ENCODE results near the gene CCDC57.
"Not testable (repeated sequence)": the region's sequence is repeated elsewhere in the genome, so short reads cannot be mapped to it uniquely, and the experiment has no call there.

Gene CCDC57

DNA sequence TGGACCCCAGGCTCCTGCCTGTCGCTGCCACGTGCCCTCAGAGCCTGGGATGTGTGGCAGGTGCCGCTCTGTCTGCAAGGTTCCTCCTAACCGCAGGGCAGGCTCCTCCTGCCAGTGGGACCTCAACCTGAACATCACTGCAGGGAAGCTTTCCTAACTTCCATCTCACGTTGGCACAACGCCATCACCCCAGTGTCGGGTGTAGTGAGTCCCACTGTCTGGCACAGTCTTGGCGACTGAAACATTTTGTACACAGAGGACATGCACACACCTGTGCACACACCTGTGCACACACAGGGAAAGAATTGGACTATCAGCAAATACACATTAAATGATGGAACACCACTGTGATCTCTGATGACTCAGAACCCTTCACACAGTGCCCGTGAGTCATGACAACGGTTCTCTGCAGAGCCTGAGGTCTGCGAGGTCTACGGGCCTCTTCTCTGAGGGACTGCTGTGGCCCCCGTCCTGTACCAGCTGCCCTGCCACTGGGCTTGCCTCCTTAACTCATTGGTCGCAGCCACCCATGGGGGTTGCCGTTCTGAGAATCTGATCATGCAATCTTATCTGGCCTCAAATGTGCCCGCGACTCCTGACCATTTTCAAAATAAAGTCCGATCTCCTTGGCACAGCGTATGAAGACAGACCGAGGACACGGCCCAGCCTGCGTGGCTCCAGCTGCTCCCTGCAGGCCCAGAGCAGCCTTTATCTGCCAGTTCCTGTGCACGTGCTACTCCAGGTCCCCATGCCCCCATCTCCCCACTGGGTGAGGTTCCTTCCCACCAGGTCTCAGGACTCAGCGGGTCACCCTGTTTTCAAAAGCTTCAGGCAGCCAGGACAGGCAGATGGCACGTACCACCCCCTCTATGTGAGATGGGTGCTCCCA is 7.6 kb downstream of the CCDC57 start:
- no peak for DNase-seq (ENCODE audit: low read depth in 2 of 3, low spot score in 1 of 3)

DNA sequence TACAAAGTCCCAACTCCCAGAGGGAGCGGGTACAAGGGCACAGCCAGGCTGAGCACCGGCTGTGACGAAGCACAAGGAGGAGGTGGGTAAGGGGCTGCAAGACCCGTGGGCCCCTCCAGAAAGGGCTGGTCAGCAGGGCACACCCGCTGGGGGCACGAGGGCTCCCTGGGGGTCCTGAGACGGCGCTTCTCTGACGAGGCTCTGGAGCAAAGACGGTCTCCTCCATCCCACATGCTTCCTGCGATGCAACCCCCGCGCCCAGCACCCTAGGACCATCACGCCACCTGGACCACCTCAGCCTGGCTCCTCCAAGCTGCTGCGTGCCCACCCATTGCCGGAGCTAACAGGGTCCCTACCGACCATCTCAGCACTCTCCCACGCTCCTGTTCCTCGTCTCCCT is 8.7 kb downstream of the CCDC57 start:
- no peak for DNase-seq (ENCODE audit: low read depth in 2 of 3, low spot score in 1 of 3)

GRCh38 chr17:82202981-82203380 is 9.7 kb downstream of the CCDC57 start:
- no peak for DNase-seq (ENCODE audit: low read depth in 2 of 3, low spot score in 1 of 3)

DNA sequence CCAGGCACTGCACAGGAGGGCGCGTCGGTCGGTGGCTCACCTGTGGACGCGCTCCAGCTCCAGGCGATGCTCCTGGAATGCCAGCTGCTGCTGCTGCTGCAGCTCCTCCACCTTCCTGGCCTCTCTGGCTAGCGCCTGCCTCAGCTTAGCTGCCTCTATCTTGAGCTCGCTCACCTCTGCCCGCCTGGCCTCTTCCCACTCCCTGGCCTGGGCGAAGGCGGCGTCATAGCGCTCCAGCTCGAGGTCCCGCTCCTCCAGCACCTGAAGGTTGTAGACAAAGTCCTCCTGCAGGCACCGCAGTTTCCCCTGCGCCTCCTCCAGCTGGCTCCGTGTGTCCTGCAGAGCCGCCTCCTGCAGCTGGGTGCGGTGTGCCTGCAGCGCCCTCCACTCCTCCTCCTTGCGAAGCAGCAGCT is 11.1 kb downstream of the CCDC57 start:
- DNase-seq (ENCODE audit: low read depth in 2 of 3, low spot score in 1 of 3) = no peak

GRCh38 chr17:82200743-82201497 is 11.7 kb downstream of the CCDC57 start:
- peak in 1 of 3 donors; percentile 63 for DNase-seq (ENCODE audit: low read depth in 2 of 3, low spot score in 1 of 3)

- no peak for DNase-seq (ENCODE audit: low read depth in 2 of 3, low spot score in 1 of 3)
These were observed 12.5 kb downstream of the CCDC57 start for GRCh38 chr17:82200135-82200534.

DNA sequence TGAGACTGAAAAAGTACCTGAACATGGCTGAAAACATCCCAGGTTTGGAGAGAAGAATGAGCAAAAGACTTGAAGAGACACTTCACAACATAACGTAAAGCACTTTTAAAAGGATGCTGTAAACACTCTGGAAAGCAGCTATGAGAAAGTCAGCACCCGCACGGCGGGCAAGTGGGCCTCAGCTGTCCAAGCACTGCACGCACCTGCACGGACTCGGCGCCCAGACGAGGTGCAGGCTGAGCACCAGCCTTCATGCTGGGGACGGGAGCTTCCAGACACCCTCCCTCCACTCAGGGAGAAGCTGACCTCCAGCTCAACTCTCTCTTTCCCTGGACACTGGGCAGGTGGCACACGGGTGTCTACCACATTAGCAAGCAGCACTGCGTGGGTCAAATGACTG is 13.1 kb downstream of the CCDC57 start:
- DNase-seq (ENCODE audit: low read depth in 2 of 3, low spot score in 1 of 3) = no peak

DNA sequence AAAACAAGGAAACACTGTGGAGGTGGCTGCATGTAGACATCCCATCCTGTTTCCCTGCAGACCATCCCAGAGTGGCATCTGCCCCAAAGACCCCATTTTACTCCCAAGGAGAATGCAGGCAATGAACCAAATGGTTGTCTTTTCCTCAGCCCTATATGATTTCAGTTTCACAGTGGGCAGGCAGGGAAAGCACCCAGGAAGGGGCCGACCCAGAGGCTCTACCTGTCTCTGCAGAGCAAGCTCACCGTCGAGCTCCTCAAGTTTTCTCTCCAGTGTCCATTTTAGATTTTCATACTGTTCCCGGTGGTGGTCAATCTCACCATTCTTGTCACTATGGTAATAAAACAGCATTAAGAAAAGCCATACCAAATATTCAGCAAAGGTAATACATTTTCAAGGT is 14.6 kb downstream of the CCDC57 start:
- DNase-seq (ENCODE audit: low read depth in 2 of 3, low spot score in 1 of 3) = no peak

- DNase-seq (ENCODE audit: low read depth in 2 of 3, low spot score in 1 of 3) = no peak
These were observed 16.7 kb downstream of the CCDC57 start for GRCh38 chr17:82195675-82196672.

- DNase-seq (ENCODE audit: low read depth in 2 of 3, low spot score in 1 of 3) = no peak
These were observed 17.9 kb downstream of the CCDC57 start for GRCh38 chr17:82194765-82195164.

DNA sequence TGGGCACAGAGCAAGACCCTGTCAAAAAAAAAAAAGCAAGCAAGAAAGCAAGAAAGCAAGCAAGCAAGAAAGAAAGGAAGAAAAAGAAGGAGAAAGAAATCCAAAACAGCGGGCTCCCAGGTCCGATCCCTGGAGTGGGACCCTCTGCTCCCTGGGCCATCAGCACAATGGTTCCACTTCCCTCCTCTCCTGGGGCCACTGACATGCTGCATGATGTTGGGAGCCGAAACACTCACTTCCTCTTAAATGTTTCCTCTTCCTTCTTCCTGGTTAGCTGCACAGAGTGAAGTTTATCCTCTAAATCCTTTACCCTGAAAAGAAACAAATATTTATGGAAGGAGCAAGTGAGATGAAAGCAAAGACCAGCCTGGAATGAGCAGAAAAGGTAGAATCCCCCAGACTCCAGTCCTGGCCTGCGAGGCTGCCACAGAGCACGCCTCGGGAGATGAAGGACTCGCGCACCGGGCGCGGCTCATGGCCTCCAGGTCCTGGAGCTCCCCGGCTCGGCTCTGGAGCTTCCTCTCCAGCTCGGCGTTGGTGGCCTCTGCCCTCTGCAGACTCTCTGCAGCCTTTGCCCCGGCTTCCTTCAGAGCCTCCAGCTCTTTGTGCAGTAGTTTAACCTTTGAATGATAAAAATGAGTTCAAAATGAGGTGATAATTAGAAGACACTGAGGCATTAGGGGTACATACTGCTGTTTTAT is 19.0 kb downstream of the CCDC57 start:
- DNase-seq (ENCODE audit: low read depth in 2 of 3, low spot score in 1 of 3) = no peak

- DNase-seq (ENCODE audit: low read depth in 2 of 3, low spot score in 1 of 3) = not testable (repeated sequence)
These were observed 19.6 kb downstream of the CCDC57 start for GRCh38 chr17:82193050-82193449.

- DNase-seq (ENCODE audit: low read depth in 2 of 3, low spot score in 1 of 3) = no peak
These were observed 24.4 kb downstream of the CCDC57 start for GRCh38 chr17:82188001-82188961.

GRCh38 chr17:82187500-82187899 is 25.1 kb downstream of the CCDC57 start:
- no peak for DNase-seq (ENCODE audit: low read depth in 2 of 3, low spot score in 1 of 3)

DNA sequence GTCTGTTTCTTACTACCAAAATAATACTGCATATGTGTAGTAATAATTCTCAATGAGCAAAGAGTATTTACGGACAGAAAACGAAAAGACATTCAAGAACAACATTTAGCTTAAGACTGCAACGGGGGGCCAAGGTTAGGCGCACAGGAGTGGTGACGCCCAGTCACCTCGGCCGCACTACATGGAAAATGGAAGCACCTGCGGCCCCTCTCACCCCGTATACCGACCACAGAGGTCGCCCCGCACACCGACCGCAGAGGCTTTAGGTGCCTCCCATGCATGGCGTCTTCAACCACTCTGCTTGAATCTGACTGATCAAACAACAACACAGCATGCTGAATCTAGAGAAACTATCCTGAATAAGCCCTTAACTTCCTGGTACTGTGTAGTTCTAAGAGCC is 26.4 kb downstream of the CCDC57 start:
- DNase-seq (ENCODE audit: low read depth in 2 of 3, low spot score in 1 of 3) = no peak

DNA sequence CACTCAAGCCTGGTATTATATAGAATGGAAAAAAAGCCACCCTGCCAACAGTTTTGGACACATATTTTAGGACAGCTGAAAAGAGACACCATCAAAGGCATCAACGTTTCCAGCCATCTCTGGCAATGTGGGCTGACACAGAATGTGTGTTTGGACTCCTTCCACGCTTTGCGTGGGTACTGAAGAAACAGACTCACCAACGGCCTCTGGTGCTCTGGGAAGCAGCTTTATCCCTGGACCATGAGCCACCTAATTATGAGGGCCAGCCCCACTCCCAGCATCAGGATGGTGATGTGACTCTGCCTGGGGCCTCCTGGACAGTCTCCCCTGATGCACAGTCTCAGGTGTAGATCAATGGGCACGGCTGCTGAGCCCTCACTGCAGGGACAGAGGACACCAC is 27.9 kb downstream of the CCDC57 start:
- DNase-seq (ENCODE audit: low read depth in 2 of 3, low spot score in 1 of 3) = no peak

- no peak for DNase-seq (ENCODE audit: low read depth in 2 of 3, low spot score in 1 of 3)
These were observed 31.7 kb downstream of the CCDC57 start for GRCh38 chr17:82180776-82181528.

DNA sequence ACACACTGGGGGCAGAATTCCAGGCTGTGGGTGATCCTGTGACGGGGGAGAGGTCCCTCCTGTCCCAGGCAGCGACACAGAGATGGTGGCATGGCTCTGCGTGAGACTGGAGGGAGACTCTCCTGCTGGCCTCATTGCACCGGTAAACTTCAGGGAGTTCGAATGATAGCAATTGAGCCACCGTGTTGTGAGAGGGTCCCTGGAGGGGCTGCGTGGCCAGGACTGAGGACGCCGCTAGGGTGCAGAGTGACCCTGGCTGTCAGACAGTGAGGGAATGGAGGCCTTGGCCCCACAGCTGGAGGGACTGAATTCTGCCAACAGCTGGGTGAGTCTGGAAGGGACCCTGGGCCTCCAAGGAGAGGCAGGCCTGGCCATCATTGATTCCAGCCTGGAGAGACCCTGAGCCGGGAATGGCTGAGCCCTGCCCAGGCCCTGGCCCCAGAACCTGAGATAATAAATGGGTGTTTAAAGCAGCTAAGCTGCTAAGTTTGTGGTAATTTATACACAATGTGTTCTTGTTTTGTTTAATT is 32.6 kb downstream of the CCDC57 start:
- DNase-seq (ENCODE audit: low read depth in 2 of 3, low spot score in 1 of 3) = no peak
